DND-41 (cell line): ENCODE measurements around the gene LRRC74A.

Source experiments
- CTCF ChIP-seq: IDR thresholded peaks from 2 replicates; pipeline ENCODE4 v1.5.1; 2012; ENCODE audit warnings: borderline replicate concordance, low read length, moderate library complexity, mild to moderate bottlenecking; ENCODE audit not compliant: poor library complexity, severe bottlenecking; ENCODE audit errors: extremely low read depth
- EZH2 ChIP-seq: IDR thresholded peaks from 3 replicates; pipeline ENCODE4 v1.6.1; 2012; ENCODE audit warnings: borderline replicate concordance, low read depth, mild to moderate bottlenecking, moderate library complexity, low read length, inconsistent platforms; ENCODE audit not compliant: severe bottlenecking

DNA sequence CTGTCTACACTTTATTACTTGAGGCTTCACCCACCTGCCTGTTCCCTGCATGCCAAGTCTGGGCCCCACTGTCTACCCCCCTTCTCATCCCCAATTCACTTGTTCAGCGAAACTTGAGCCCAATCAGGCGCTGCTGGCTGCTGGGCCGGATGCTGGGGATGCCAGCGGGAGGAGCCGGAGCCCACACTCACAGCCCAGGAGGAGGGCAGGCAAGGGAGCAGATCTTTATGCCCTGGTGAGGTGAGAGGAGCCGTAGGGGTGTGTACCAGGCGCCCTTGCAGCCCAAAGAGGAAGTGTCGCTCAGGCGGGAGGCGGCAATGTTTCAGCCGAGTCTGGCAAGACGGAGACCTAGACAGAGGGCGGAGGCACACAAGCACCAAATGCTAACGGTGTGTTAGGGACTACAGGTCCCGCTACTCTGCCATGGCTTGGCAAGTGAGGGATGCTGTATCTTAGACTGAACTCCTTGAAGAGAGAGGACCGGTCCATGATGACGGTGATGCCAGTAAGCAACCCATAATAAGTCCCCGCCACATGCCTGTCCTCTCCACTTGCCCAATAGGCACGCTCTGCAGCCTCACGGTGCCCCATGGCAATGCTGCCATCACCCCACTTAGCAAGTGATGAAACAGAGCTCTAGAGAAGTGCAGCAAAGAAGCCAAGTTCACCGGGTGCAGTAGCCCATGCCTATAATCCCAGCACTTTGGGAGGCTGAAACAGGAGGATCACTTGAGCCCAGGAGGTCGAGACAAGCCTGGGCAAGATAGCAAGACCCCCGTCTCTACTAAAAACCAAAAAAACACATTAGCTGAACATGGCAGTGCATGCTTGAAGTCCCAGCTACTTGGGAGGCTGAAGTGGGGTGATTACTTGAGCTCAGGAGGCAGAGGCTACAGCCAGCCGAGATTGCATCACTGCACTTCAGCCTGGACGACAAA lies 41.6 kb downstream of the LRRC74A start:
- TF ChIP-seq CTCF, result no peak
- no peak for TF ChIP-seq EZH2
